Measurements from ENCODE around the gene PHF20. TPM values are rescaled to one million over a fixed set of nuclear protein-coding genes. Genes with fewer than 3 reads are reported as not detected.

PHF20 gene
- total and polyA plus RNA-seq, 2 of the 13 experiments (the other 11 are each of a cell fraction or from before 2014, with no cell fraction given): 22.8 to 34.1 TPM

DNA sequence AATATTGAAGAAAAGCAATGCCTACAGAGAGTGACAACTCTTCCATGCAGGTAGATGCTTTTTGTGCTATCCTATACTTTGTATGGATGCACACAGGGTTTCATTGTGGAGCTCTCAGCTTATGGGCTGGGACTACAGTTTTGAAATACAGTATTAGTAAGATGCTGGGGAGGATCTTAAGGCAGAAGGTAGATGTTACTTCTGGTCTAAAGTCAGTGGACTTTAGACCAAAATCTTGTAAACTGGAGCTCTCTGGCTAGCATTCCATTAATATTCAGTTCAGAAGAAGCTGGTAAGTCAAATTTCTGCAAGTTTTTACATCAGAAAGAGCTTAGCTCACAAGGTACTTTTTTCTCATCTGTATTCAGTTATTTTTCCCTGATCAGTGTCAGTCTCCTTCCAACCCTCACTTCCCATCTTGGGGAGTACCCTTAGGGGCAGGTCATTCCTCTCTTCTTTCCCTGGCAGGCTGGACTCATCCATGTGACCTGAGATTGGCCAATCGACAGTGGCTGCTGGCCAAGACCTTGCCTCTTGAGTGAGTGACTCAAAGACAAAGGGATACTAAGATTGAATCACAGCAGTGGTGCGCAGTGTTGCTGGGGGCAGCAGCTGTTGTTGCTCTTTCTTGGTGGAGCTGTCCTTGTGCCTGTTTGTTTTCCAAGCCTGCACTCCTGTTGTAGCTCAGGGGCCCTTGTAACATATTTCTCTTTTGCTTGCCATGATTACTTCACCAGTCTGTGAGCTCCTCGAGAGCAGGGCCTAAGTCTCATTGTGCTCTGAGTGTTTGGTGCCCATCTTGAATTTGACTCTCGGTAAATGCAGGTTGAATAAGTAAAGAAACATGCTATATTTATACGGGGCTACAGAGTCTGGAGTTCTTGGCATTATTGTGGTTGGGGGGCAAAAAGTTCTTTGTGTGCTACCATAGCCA lies 2.8 kb upstream of the PHF20 start:
- no TSS peak for BruUV-seq (replicated peaks)
- peak overlapping the region; percentile 87 for H2AFZ ChIP-seq (ENCODE audit: low read length)
- no peaks in the 10 kb centered on the region; a peak in 1 of 5 replicates for H3K27me3 ChIP-seq (ENCODE audit: control insufficient read depth in 1 of 2, insufficient read depth in 2 of 2, low read length in 2 of 2)
- peak; percentile 37 for ATAC-seq
- H3K9me3 ChIP-seq (ENCODE audit: low read length): no peaks in the 10 kb centered on the region
- H3K4me1 ChIP-seq (ENCODE audit: insufficient read depth, low read length): peaks cover 59% of the 10 kb centered on the region
- DNase-seq (ENCODE audit: low spot score): peak; percentile 82
- FAIRE-seq: peak; percentile 53
- POLR2A ChIA-PET: interaction anchor here (0.5 to 16.6 kb wide), 15 partner anchors 11 to 1656 kb away, joined by 3 to 461 read pairs (median 3); partner anchors contain the start of genes CEP250, CPNE1, NFS1 and RBM12
- peak overlapping the region; percentile 66 for H3K4me2 ChIP-seq (ENCODE audit: low read depth, low read length)
- WGBS (ENCODE audit: low lambda C conversion rate): 25% methylated on average over 5 of the region's 5 CpGs
- peaks cover 17% of the 10 kb centered on the region for H3K79me2 ChIP-seq (ENCODE audit: insufficient read depth, low read length)
- H3K9ac ChIP-seq (ENCODE audit: insufficient read depth, low read depth, low read length): peak overlapping the region; percentile 38
- in situ Hi-C loops (cut with HindIII; ENCODE audit: extremely low pct_ligation_motif_present, low pct_unique_long_range_greater_than_20kb) (no loop called here), intact Hi-C loops (cut with micrococcal nuclease; ENCODE audit: unreplicated experiment) (loop anchor here (2.0 kb wide), 1 partner anchor 14 kb away; no protein-coding TSS in a partner anchor)
- no peaks in the 10 kb centered on the region for H4K20me1 ChIP-seq (ENCODE audit: insufficient read depth, low read length)
- H3K36me3 ChIP-seq (replicated peaks in 1 of 2; ENCODE audit: control insufficient read depth in 1 of 2, insufficient read depth in 2 of 2, low read length in 2 of 2): no peaks in the 10 kb centered on the region
- peak overlapping the region; percentile 2 for H3K27ac ChIP-seq (ENCODE audit: extremely low read length, insufficient read depth, low read length)
- CTCF ChIA-PET (ENCODE audit: low intra/inter-chr PET ratio, low total read pairs): no interaction called here
- peak overlapping the region; percentile 3 to 41 (median 15) for H3K4me3 ChIP-seq (replicated peaks in 1 of 3; ENCODE audit: insufficient read depth in 1 of 3, low read depth in 2 of 3, low read length in 3 of 3)
- TF ChIP-seq, protein P1, sequence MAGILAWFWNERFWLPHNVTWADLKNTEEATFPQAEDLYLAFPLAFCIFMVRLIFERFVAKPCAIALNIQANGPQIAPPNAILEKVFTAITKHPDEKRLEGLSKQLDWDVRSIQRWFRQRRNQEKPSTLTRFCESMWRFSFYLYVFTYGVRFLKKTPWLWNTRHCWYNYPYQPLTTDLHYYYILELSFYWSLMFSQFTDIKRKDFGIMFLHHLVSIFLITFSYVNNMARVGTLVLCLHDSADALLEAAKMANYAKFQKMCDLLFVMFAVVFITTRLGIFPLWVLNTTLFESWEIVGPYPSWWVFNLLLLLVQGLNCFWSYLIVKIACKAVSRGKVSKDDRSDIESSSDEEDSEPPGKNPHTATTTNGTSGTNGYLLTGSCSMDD (CRISPR knock-in tag; IDR thresholded peaks at IDR 0.05): no peak
- TF ChIP-seq, protein P2, sequence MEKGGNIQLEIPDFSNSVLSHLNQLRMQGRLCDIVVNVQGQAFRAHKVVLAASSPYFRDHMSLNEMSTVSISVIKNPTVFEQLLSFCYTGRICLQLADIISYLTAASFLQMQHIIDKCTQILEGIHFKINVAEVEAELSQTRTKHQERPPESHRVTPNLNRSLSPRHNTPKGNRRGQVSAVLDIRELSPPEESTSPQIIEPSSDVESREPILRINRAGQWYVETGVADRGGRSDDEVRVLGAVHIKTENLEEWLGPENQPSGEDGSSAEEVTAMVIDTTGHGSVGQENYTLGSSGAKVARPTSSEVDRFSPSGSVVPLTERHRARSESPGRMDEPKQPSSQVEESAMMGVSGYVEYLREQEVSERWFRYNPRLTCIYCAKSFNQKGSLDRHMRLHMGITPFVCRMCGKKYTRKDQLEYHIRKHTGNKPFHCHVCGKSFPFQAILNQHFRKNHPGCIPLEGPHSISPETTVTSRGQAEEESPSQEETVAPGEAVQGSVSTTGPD (CRISPR knock-in tag; IDR thresholded peaks at IDR 0.05): no peak
- TF ChIP-seq ASH2L (IDR thresholded peaks at IDR 0.05; ENCODE audit: insufficient read length, low read depth, low read length) (peak; percentile 52), BATF2 (CRISPR knock-in tag; IDR thresholded peaks at IDR 0.05) (no peak), ZNF678 (CRISPR knock-in tag; IDR thresholded peaks at IDR 0.05) (no peak), CEBPG (CRISPR knock-in tag; IDR thresholded peaks at IDR 0.05) (peak; percentile 87), ZNF703 (CRISPR knock-in tag; IDR thresholded peaks at IDR 0.05; ENCODE audit: borderline replicate concordance) (no peak), HNRNPH1 (optimal IDR thresholded peaks at IDR 0.05; ENCODE audit: low read depth, low read length) (no peak), IRF1 (CRISPR knock-in tag; IDR thresholded peaks at IDR 0.05; ENCODE audit: low read depth) (no peak), ZXDC (CRISPR knock-in tag; IDR thresholded peaks at IDR 0.05) (no peak), SRSF1 (optimal IDR thresholded peaks at IDR 0.05; ENCODE audit: low read depth, low read length) (no peak), HDAC6 (IDR thresholded peaks at IDR 0.05; ENCODE audit: low read depth, low read length) (no peak)
- TF ChIP-seq, protein P3, sequence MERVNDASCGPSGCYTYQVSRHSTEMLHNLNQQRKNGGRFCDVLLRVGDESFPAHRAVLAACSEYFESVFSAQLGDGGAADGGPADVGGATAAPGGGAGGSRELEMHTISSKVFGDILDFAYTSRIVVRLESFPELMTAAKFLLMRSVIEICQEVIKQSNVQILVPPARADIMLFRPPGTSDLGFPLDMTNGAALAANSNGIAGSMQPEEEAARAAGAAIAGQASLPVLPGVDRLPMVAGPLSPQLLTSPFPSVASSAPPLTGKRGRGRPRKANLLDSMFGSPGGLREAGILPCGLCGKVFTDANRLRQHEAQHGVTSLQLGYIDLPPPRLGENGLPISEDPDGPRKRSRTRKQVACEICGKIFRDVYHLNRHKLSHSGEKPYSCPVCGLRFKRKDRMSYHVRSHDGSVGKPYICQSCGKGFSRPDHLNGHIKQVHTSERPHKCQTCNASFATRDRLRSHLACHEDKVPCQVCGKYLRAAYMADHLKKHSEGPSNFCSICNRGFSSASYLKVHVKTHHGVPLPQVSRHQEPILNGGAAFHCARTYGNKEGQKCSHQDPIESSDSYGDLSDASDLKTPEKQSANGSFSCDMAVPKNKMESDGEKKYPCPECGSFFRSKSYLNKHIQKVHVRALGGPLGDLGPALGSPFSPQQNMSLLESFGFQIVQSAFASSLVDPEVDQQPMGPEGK (CRISPR knock-in tag; IDR thresholded peaks at IDR 0.05): peak; percentile 37; the same call in 1 of the 2 replicates
